Esophagus muscularis mucosa (tissue), 4 donors: ENCODE data around the gene ANKRD34A. TPM values are rescaled to one million over a fixed set of nuclear protein-coding genes. Genes with fewer than 3 reads are reported as not detected.

ENCODE experiments used
- DNase-seq: peaks from one replicate; pipeline ENCODE4 v3.0.0-alpha.2; 2017; ENCODE audit errors: extremely low spot score
- H3K27ac ChIP-seq, 4 donors: fragments of 200-600 bp; sonication (generic); replicated peaks in 1 of 4; 1 replicate in 3 of 4; 2 replicates in 1 of 4; pipeline ENCODE4 v1.5.1; 2016 to 2019; ENCODE audit warnings: mild to moderate bottlenecking in 1 of 4
- H3K27me3 ChIP-seq, 4 donors: fragments of 200-600 bp; sonication (generic); one replicate each; pipeline versions ENCODE4 v1.5.1 to v1.6.0; 2016 to 2019
- H3K36me3 ChIP-seq, 4 donors: fragments of 200-600 bp; sonication (generic); one replicate each; pipeline ENCODE4 v1.5.1; 2016 to 2019
- H3K4me1 ChIP-seq, 4 donors: fragments of 200-600 bp; sonication (generic); one replicate each; pipeline ENCODE4 v1.5.1; 2016 to 2019
- H3K4me3 ChIP-seq, 4 donors: fragments of 200-600 bp; sonication (generic); 1 replicate in 2 of 4; 2 replicates in 2 of 4; pipeline ENCODE4 v1.5.1; 2016 to 2019; ENCODE audit warnings: mild to moderate bottlenecking in 4 of 4, moderate library complexity in 1 of 4
- H3K9me3 ChIP-seq, 4 donors: fragments of 200-600 bp; sonication (generic); 1 replicate in 3 of 4; 2 replicates in 1 of 4; pipeline ENCODE4 v1.5.1; 2016 to 2019
- EP300 ChIP-seq: sonication (generic); formaldehyde crosslinking; IDR thresholded peaks from one replicate; pipeline ENCODE4 v1.6.1; 2017; ENCODE audit warnings: antibody characterized with exemption
- POLR2A ChIP-seq: fragments of 450-650 bp; IDR thresholded peaks from one replicate; pipeline ENCODE4 v1.6.1; 2017; ENCODE audit warnings: antibody characterized with exemption, moderate library complexity, mild to moderate bottlenecking, low read depth
- POLR2AphosphoS5 ChIP-seq, 2 donors: sonication (generic); formaldehyde crosslinking; IDR thresholded peaks; one replicate each; pipeline ENCODE4 v1.6.1; 2017; ENCODE audit warnings: antibody characterized with exemption in 2 of 2
- WGBS: methylation state at CpG from one replicate; pipeline ENCODE4 v1.1.5; 2018; 5-methylcytosine and 5-hydroxymethylcytosine counted together
- intact Hi-C: fragments of 100-400 bp; cut with DNase I; formaldehyde crosslinking; loops from one replicate; pipeline ENCODE4 v1.15.1; 2023
- total RNA-seq, 4 donors: library from RNA; depleted of rRNA; stranded (reverse); fragments of >200 nt; gene quantifications; one replicate each; pipeline versions ENCODE4 v1.1.0 to v1.2.1, GENCODE V29; 2016
- TF ChIP-seq, protein P1 (sequence below), 3 experiments: fragments of 200-600 bp in 2 of 3; fragments of 450-650 bp in 1 of 3; sonication (generic) in 2 of 3; IDR thresholded peaks; one replicate each; pipeline ENCODE4 v1.5.1; 2017 to 2019; ENCODE audit warnings: antibody characterized with exemption in 3 of 3, mild to moderate bottlenecking in 2 of 3, moderate library complexity in 1 of 3

Gene ANKRD34A
- total RNA-seq, 4 donors from 2014 or later = 0.66 to 1.7 (median 1.3) TPM

DNA sequence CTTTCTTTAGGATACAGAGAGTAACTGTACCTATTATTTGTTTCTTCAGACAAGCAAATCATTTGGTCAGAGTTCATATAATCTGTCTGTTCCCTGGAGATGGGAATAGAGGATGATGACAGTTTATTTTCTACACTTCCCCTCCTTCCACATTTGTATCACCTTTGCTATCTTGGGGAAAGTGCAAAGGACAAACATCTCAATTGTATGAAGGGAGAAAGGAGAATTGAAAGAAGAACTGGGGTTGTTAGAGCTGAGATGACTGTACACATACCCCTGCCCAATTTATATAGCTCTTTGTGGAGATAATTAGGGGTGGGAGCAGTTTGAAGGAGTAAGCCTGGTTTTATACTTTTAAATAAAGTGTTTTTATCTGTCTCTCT lies 14.1 kb upstream of the ANKRD34A start:
- no peak for DNase-seq
- Histone ChIP-seq H3K27ac (peak overlapping the region; percentile 89 to 96 (median 93)), H3K27me3 (no peaks in the 10 kb centered on the region), H3K4me3 (peak overlapping the region; percentile 38 to 50 (median 41)), H3K36me3 (peaks cover 0 to 12% (median 5%) of the 10 kb centered on the region in 4 donors), H3K4me1 (peaks cover 57 to 66% (median 64%) of the 10 kb centered on the region in 4 donors), H3K9me3 (no peaks in the 10 kb centered on the region)
- intact Hi-C loops = no loop called here
- TF ChIP-seq POLR2A = no peak
- TF ChIP-seq, protein P1, sequence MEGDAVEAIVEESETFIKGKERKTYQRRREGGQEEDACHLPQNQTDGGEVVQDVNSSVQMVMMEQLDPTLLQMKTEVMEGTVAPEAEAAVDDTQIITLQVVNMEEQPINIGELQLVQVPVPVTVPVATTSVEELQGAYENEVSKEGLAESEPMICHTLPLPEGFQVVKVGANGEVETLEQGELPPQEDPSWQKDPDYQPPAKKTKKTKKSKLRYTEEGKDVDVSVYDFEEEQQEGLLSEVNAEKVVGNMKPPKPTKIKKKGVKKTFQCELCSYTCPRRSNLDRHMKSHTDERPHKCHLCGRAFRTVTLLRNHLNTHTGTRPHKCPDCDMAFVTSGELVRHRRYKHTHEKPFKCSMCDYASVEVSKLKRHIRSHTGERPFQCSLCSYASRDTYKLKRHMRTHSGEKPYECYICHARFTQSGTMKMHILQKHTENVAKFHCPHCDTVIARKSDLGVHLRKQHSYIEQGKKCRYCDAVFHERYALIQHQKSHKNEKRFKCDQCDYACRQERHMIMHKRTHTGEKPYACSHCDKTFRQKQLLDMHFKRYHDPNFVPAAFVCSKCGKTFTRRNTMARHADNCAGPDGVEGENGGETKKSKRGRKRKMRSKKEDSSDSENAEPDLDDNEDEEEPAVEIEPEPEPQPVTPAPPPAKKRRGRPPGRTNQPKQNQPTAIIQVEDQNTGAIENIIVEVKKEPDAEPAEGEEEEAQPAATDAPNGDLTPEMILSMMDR (IDR thresholded peaks at IDR 0.05) = no peak
- no peak for TF ChIP-seq EP300
- no peak for TF ChIP-seq POLR2AphosphoS5 (IDR thresholded peaks at IDR 0.05)

DNA sequence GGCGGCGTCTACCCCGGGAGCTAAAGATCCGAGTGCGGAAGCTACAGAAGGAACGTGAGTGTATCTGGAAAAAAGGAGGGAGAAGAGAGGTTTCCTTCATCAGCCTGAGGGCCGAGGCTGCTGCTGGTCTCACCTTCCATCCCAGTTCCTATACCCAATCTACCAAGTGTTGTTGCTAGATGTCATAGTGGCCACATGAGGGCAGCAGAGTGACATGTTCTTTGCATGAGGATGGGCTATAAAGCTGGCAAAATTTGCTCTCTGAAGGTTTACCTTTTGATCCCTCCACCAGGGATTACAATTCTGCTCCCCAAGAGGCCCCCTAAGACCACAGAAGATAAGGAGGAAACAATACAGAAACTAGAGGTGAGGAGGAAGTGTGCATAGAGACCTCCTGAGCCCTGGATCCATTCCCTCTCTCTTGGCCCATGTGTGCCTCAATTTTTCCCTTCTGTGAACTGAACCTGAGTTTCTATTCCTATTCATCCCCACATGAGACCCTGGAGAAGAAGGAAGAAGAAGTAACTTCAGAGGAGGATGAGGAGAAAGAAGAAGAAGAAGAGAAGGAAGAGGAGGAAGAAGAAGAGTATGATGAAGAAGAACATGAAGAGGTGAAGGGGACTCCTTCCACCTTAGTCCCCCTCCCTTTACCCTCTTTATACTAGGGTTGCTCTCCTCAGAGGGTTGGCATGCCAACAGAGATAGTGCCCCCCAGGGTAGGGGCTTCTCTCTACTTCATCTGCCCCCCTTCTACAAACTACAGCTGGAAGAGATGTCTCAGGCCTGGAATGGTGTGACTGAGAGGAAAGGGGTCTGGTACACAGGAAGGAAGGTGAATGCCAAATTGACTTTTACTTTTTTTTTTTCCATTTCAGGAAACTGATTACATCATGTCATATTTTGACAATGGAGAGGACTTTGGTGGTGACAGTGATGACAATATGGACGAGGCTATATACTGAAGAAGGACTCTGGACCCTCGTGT lies 13.4 kb upstream of the ANKRD34A start:
- peak overlapping the region; percentile 22 to 50 (median 40) for H3K4me3 ChIP-seq
- H3K9me3 ChIP-seq = no peaks in the 10 kb centered on the region
- no peaks in the 10 kb centered on the region for H3K27me3 ChIP-seq
- H3K27ac ChIP-seq = peak overlapping the region; percentile 89 to 96 (median 93)
- peaks cover 0 to 12% (median 5%) of the 10 kb centered on the region in 4 donors for H3K36me3 ChIP-seq
- DNase-seq = peak; percentile 94
- WGBS = 21% methylated on average over 9 of the region's 9 CpGs
- intact Hi-C loops = loop anchor here (1.0 kb wide), 1 partner anchor 33 kb away; no protein-coding TSS in a partner anchor
- TF ChIP-seq POLR2AphosphoS5 (IDR thresholded peaks at IDR 0.05) = peak in 1 of 2 donors; percentile 86
- TF ChIP-seq POLR2A = no peak
- TF ChIP-seq EP300 = no peak
- TF ChIP-seq, protein P1 (IDR thresholded peaks at IDR 0.05) = peak; percentile 84 to 96 (median 89)
- H3K4me1 ChIP-seq = peaks cover 51 to 59% (median 57%) of the 10 kb centered on the region in 4 donors

DNA sequence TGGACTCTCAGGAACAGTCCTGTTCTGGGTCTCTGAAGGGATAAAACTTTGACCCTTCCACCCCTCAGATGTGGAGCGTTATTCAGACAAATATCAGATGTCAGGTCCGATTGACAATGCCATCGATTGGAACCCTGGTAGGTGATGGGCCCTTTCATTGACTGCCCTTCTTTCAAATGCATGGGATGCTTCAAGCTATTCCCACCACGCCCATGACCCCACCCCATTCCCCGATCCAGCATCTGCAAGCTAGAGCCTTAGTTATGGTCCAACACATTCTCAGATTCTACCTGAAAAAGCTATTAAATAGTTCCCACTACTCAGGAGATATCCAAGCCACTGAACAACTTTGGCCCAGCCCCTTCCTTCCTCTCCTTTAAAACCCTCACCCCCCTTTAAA lies 12.6 kb upstream of the ANKRD34A start:
- TF ChIP-seq POLR2AphosphoS5 (IDR thresholded peaks at IDR 0.05) = no peak
- TF ChIP-seq POLR2A = no peak
- no peak for TF ChIP-seq EP300
- TF ChIP-seq, protein P1 (IDR thresholded peaks at IDR 0.05) = no peak
- Histone ChIP-seq H3K9me3 (no peaks in the 10 kb centered on the region), H3K36me3 (peaks cover 0 to 12% (median 5%) of the 10 kb centered on the region in 4 donors), H3K4me1 (peaks cover 43 to 52% (median 50%) of the 10 kb centered on the region in 4 donors), H3K4me3 (peak overlapping the region in 1 of 4 donors; percentile 42), H3K27ac (peak overlapping the region; percentile 89 to 96 (median 93)), H3K27me3 (no peaks in the 10 kb centered on the region)
- intact Hi-C loops = loop anchor here (1.0 kb wide), 1 partner anchor 33 kb away; no protein-coding TSS in a partner anchor
- 75% methylated on average over 5 of the region's 5 CpGs for WGBS
- DNase-seq = no peak

DNA sequence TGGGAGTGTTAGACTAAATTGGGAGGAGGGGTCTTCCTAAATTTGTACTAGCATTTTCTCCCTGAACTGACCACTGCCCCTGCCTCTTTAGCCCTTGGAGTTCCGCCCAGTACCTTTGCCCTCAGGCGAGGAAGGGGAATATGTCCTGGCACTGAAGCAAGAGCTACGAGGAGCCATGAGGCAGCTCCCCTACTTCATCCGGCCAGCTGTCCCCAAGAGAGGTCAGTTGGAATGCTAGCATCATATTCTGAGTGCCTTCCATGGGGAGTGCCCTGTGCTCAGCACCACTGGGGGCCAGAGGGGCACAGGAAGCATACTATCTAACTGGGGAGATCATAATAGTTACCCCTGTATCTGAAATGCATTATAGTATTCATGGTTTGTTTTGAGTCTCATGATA lies 10.8 kb upstream of the ANKRD34A start:
- Histone ChIP-seq H3K4me3 (no peak overlapping the region), H3K36me3 (peaks cover 0 to 12% (median 5%) of the 10 kb centered on the region in 4 donors), H3K9me3 (no peaks in the 10 kb centered on the region), H3K27ac (no peak overlapping the region), H3K4me1 (peaks cover 25 to 34% (median 32%) of the 10 kb centered on the region in 4 donors), H3K27me3 (no peaks in the 10 kb centered on the region)
- no peak for DNase-seq
- whole genome bisulfite sequencing = 91% methylated on average over 4 of the region's 4 CpGs
- intact Hi-C loops = no loop called here
- TF ChIP-seq, protein P1 (IDR thresholded peaks at IDR 0.05) = no peak
- TF ChIP-seq EP300 = no peak
- TF ChIP-seq POLR2A = no peak
- no peak for TF ChIP-seq POLR2AphosphoS5 (IDR thresholded peaks at IDR 0.05)
